Gastrocnemius medialis (tissue), 4 donors: ENCODE data around the gene LMBRD2. TPM values are rescaled to one million over a fixed set of nuclear protein-coding genes. Genes with fewer than 3 reads are reported as not detected.

Source experiments
- ATAC-seq, 2 donors: fragments of 150-250 bp; one replicate each; pipeline ENCODE4 v1.9.1; 2016
- DNase-seq, 2 donors: peaks; one replicate each; pipeline ENCODE4 v3.0.0-alpha.2; 2019
- H3K27ac ChIP-seq, 4 donors: fragments of 200-600 bp; sonication (generic); 1 replicate in 1 of 4; 2 replicates in 3 of 4; pipeline ENCODE4 v1.5.1; 2016 to 2018; ENCODE audit warnings: mild to moderate bottlenecking in 2 of 4, moderate library complexity in 1 of 4
- H3K27me3 ChIP-seq, 3 donors: fragments of 200-600 bp; sonication (generic) in 2 of 3; 1 replicate in 1 of 3; 2 replicates in 2 of 3; pipeline versions ENCODE4 v1.5.1 to v1.6.0; 2016 to 2019; ENCODE audit warnings: mild to moderate bottlenecking in 1 of 3, moderate library complexity in 1 of 3
- H3K36me3 ChIP-seq, 2 donors: fragments of 200-600 bp; sonication (generic) in 1 of 2; one replicate each; pipeline ENCODE4 v1.5.1; 2017 to 2018
- H3K4me1 ChIP-seq, 2 donors: fragments of 200-600 bp; sonication (generic) in 1 of 2; one replicate each; pipeline ENCODE4 v1.5.1; 2016 to 2017; ENCODE audit warnings: mild to moderate bottlenecking in 2 of 2
- H3K4me3 ChIP-seq, 4 donors: fragments of 200-600 bp; sonication (generic) in 3 of 4; 1 replicate in 1 of 4; 2 replicates in 3 of 4; pipeline ENCODE4 v1.5.1; 2016 to 2019; ENCODE audit warnings: mild to moderate bottlenecking in 2 of 4
- H3K9me3 ChIP-seq, 3 donors: fragments of 200-600 bp; sonication (generic) in 2 of 3; 1 replicate in 1 of 3; 2 replicates in 2 of 3; pipeline ENCODE4 v1.5.1; 2016 to 2019
- CTCF ChIP-seq, 5 experiments: fragments of 450-650 bp in 3 of 5; fragments of 200-600 bp in 2 of 5; sonication (generic) in 2 of 5; IDR thresholded peaks in 4 of 5; conservative IDR thresholded peaks in 1 of 5; 1 replicate in 4 of 5; 2 replicates in 1 of 5; pipeline ENCODE4 v1.5.1; 2016 to 2019; ENCODE audit warnings: antibody characterized with exemption in 5 of 5, mild to moderate bottlenecking in 3 of 5, moderate library complexity in 3 of 5
- POLR2A ChIP-seq, 2 donors: fragments of 450-650 bp; IDR thresholded peaks; one replicate each; pipeline ENCODE4 v1.6.1; 2017; ENCODE audit warnings: antibody characterized with exemption in 2 of 2, mild to moderate bottlenecking in 2 of 2, moderate library complexity in 2 of 2
- in situ Hi-C, 4 donors: fragments of 200-750 bp; cut with MboI; loops; one replicate each; pipeline versions ENCODE4 v1.15.0 to v1.8.0; 2017; ENCODE audit warnings: low sequenced_read_pairs in 4 of 4
- intact Hi-C: fragments of 100-400 bp; cut with DNase I; formaldehyde crosslinking; loops from one replicate; pipeline ENCODE4 v1.15.1; 2023; ENCODE audit warnings: low total_unique reads
- total RNA-seq, 4 donors: library from RNA; depleted of rRNA; stranded (reverse); fragments of >200 nt; gene quantifications; one replicate each; pipeline versions ENCODE4 v1.1.0 to v1.2.3, GENCODE V29; 2016

LMBRD2 gene
- total RNA-seq, 4 donors from 2014 or later = 12.2 to 29.0 (median 21.3) TPM

GRCh38 chr5:36155291-36155690, 3.6 kb upstream of the LMBRD2 start:
- no peak for ATAC-seq
- Histone ChIP-seq H3K27me3 (no peaks in the 10 kb centered on the region), H3K9me3 (no peaks in the 10 kb centered on the region), H3K4me1 (peaks cover 24 to 31% of the 10 kb centered on the region in 2 donors), H3K36me3 (peaks cover 0 to 6% of the 10 kb centered on the region in 2 donors), H3K27ac (peak overlapping the region in 1 of 4 donors; percentile 39), H3K4me3 (no peak overlapping the region)
- DNase-seq = no peak
- in situ Hi-C loops (loop anchor here in 1 of 4 donors (10.0 kb wide), 1 partner anchor 1230 kb away; the partner anchor contains the start of gene DNAJC21), intact Hi-C loops (loop anchor here (10.0 kb wide), 2 partner anchors 540 to 1220 kb away; partner anchors contain the start of genes NUP155 and WDR70)
- TF ChIP-seq POLR2A (IDR thresholded peaks at IDR 0.05) (no peak), CTCF (IDR thresholded peaks at IDR 0.05 in 4 of 5, conservative IDR thresholded peaks at IDR 0.05 in 1 of 5) (no peak)

GRCh38 chr5:36153726-36154125, 2.0 kb upstream of the LMBRD2 start:
- TF ChIP-seq CTCF (IDR thresholded peaks at IDR 0.05 in 4 of 5, conservative IDR thresholded peaks at IDR 0.05 in 1 of 5) = no peak
- no peak for TF ChIP-seq POLR2A (IDR thresholded peaks at IDR 0.05)
- no peak overlapping the region for H3K4me3 ChIP-seq
- peaks cover 32 to 42% of the 10 kb centered on the region in 2 donors for H3K4me1 ChIP-seq
- H3K9me3 ChIP-seq = no peaks in the 10 kb centered on the region
- peaks cover 0 to 6% of the 10 kb centered on the region in 2 donors for H3K36me3 ChIP-seq
- H3K27ac ChIP-seq = no peak overlapping the region
- intact Hi-C loops = loop anchor here (2.0 to 10.0 kb wide), 3 partner anchors 87 to 1221 kb away; partner anchors contain the start of genes NADK2, NUP155 and WDR70
- no peak for DNase-seq
- no peaks in the 10 kb centered on the region for H3K27me3 ChIP-seq
- in situ Hi-C loops = loop anchor here in 1 of 4 donors (10.0 kb wide), 1 partner anchor 1229 kb away; the partner anchor contains the start of gene DNAJC21
- ATAC-seq = no peak

GRCh38 chr5:36153298-36153677, 1.6 kb upstream of the LMBRD2 start:
- no peak overlapping the region for H3K27ac ChIP-seq
- peaks cover 32 to 43% of the 10 kb centered on the region in 2 donors for H3K4me1 ChIP-seq
- intact Hi-C loops (loop anchor here (2.0 to 10.0 kb wide), 3 partner anchors 88 to 1222 kb away; partner anchors contain the start of genes NADK2, NUP155 and WDR70), in situ Hi-C loops (loop anchor here in 1 of 4 donors (10.0 kb wide), 1 partner anchor 1228 kb away; the partner anchor contains the start of gene DNAJC21)
- H3K27me3 ChIP-seq = no peaks in the 10 kb centered on the region
- no peak overlapping the region for H3K4me3 ChIP-seq
- H3K36me3 ChIP-seq = peaks cover 0 to 6% of the 10 kb centered on the region in 2 donors
- no peaks in the 10 kb centered on the region for H3K9me3 ChIP-seq
- TF ChIP-seq CTCF (IDR thresholded peaks at IDR 0.05 in 4 of 5, conservative IDR thresholded peaks at IDR 0.05 in 1 of 5) = no peak
- TF ChIP-seq POLR2A (IDR thresholded peaks at IDR 0.05) = no peak
- ATAC-seq (no peak), DNase-seq (no peak)

DNA sequence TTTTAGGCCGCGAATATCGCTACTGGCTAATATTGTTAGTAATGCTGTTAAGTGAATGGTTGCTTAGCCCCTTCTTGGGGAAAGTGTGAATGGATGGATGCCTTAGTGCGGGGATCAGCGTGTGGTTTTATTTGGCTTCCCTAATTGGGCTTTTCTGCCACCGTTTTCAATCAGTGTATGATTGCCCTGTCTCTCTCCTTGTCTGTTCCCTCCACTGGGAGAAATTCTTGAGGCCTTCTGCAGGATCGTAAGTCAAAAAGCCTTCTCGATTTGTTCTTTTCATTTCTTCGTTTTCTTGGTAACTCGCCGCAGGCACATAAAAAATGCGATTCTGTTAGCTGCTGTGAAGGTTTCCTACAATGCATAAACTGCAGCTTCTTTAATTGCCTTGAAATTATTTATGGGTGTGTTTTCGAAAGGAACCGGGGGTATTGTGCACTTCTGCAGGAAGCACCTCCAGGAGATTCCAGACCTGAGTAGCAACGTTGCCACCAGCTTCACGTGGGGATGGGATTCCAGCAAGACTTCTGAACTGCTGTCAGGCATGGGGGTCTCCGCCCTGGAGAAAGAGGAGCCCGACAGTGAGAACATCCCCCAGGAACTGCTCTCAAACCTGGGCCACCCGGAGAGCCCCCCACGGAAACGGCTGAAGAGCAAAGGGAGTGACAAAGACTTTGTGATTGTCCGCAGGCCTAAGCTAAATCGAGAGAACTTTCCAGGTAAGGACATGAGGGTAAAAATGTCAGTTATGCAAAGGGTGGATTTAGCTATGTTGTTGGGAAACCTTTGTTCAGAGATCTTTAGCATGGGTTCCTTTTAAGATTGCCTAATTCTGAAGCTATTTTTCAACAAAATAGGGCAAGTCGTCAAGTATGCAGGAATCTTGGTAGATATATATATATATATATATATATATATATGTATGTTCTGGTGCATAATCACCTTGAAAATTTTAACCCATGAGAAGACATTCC, 924 bp upstream of the LMBRD2 start:
- in situ Hi-C loops = loop anchor here in 1 of 4 donors (10.0 kb wide), 1 partner anchor 1228 kb away; the partner anchor contains the start of gene DNAJC21
- intact Hi-C loops = loop anchor here (2.0 to 10.0 kb wide), 3 partner anchors 88 to 1222 kb away; partner anchors contain the start of genes NADK2, NUP155 and WDR70
- peaks cover 0 to 6% of the 10 kb centered on the region in 2 donors for H3K36me3 ChIP-seq
- TF ChIP-seq CTCF (IDR thresholded peaks at IDR 0.05 in 4 of 5, conservative IDR thresholded peaks at IDR 0.05 in 1 of 5) (no peak), POLR2A (IDR thresholded peaks at IDR 0.05) (no peak)
- H3K4me1 ChIP-seq = peaks cover 32 to 43% of the 10 kb centered on the region in 2 donors
- peak overlapping the region; percentile 89 to 94 (median 92) for H3K4me3 ChIP-seq
- DNase-seq (no peak), ATAC-seq (no peak)
- H3K9me3 ChIP-seq = no peaks in the 10 kb centered on the region
- no peaks in the 10 kb centered on the region for H3K27me3 ChIP-seq
- H3K27ac ChIP-seq = peak overlapping the region in 3 of 4 donors; percentile 56 to 95 (median 94)
